Measurements from ENCODE around the gene LCE1A.

Gene LCE1A

DNA sequence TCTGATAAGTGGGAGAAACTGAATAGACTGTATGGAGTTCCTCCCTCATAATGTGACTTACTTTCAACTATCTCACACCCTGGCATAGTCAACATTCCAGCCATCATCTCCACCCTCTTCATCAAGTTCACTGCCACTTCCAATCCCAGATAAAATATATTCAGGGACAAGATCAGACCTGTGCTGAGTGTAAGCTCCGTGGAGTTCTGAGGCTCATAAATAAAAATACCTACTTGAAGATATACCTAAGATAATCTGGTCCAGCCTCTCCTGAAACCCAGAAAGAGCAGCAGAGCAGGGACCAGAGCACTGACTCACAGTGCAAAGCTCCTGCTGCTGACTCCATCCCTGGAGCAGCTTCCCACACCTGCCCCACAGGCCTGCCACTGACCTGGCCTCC, 30.8 kb downstream of the LCE1A start:
- 33% methylated on average over 1 of the region's 1 CpG for WGBS
- Histone ChIP-seq H2BK120ac (ENCODE audit: low read depth, low read length) (no peak overlapping the region), H3K4ac (ENCODE audit: low read depth in 1 of 2, low read length in 2 of 2) (no peak overlapping the region), H2AK5ac (ENCODE audit: low read length, severe bottlenecking) (no peak overlapping the region), H3K36me3 (ENCODE audit: control insufficient read depth in 1 of 2, insufficient read depth in 2 of 2, low read depth in 1 of 2, low read length in 2 of 2) (no peaks in the 10 kb centered on the region), H3K4me3 (ENCODE audit: insufficient read depth in 1 of 2, low read depth in 1 of 2, low read length in 2 of 2) (no peak overlapping the region), H2BK12ac (ENCODE audit: low read length in 2 of 2) (no peak overlapping the region), H3K4me2 (ENCODE audit: low read length, poor library complexity, severe bottlenecking) (no peak overlapping the region), H3K9me3 (ENCODE audit: control insufficient read depth, low read length) (no peaks in the 10 kb centered on the region), H4K91ac (ENCODE audit: low read length) (no peak overlapping the region), H2AFZ (ENCODE audit: low read depth, low read length) (no peak overlapping the region), H3K4me1 (ENCODE audit: control insufficient read depth, insufficient read depth, low read depth, low read length) (no peaks in the 10 kb centered on the region), H4K8ac (ENCODE audit: low read length) (no peak overlapping the region), H2BK15ac (ENCODE audit: low read depth, poor library complexity, severe bottlenecking) (no peak overlapping the region), H3K27ac (ENCODE audit: low read length, poor library complexity, severe bottlenecking) (no peak overlapping the region), H3K14ac (ENCODE audit: low read length in 2 of 2) (no peak overlapping the region), H3K27me3 (ENCODE audit: control insufficient read depth in 1 of 2, insufficient read depth in 1 of 2, low read length in 2 of 2) (peaks cover 0 to 5% of the 10 kb centered on the region in 2 experiments), H3K79me1 (replicated peaks; ENCODE audit: low read length, poor library complexity, severe bottlenecking) (no peaks in the 10 kb centered on the region), H3K23ac (ENCODE audit: low read length in 2 of 2) (no peak overlapping the region), H2BK5ac (ENCODE audit: low read depth, low read length, poor library complexity, severe bottlenecking) (no peak overlapping the region), H3K18ac (ENCODE audit: low read depth in 1 of 2, low read length in 2 of 2) (no peak overlapping the region), H3K9ac (ENCODE audit: low read length) (no peak overlapping the region)
- no peak for DNase-seq

GRCh38 chr1:152859696-152860095, 32.4 kb downstream of the LCE1A start, which contains the start of gene LCE7A:
Gene LCE7A, plus strand, starts transcription at chr1:152859996. Its CDS starts 702 bp downstream, at chr1:152860698.
- no peak for DNase-seq
- WGBS, result 45% methylated on average over 3 of the region's 3 CpGs

GRCh38 chr1:152860129-152860528, 32.9 kb downstream of the LCE1A start:
- H3K4me1 ChIP-seq (ENCODE audit: control insufficient read depth, insufficient read depth, low read depth, low read length), result no peaks in the 10 kb centered on the region
- no peak overlapping the region for H3K9ac ChIP-seq (ENCODE audit: low read length)
- H2BK15ac ChIP-seq (ENCODE audit: low read depth, poor library complexity, severe bottlenecking), result no peak overlapping the region
- H2BK120ac ChIP-seq (ENCODE audit: low read depth, low read length), result no peak overlapping the region
- no peak overlapping the region for H3K4ac ChIP-seq (ENCODE audit: low read depth in 1 of 2, low read length in 2 of 2)
- H2BK12ac ChIP-seq (ENCODE audit: low read length in 2 of 2), result no peak overlapping the region
- DNase-seq, result no peak
- no peak overlapping the region for H2AK5ac ChIP-seq (ENCODE audit: low read length, severe bottlenecking)
- no peak overlapping the region for H2AFZ ChIP-seq (ENCODE audit: low read depth, low read length)
- H3K27me3 ChIP-seq (ENCODE audit: control insufficient read depth in 1 of 2, insufficient read depth in 1 of 2, low read length in 2 of 2), result peaks cover 0 to 5% of the 10 kb centered on the region in 2 experiments
- H3K79me1 ChIP-seq (replicated peaks; ENCODE audit: low read length, poor library complexity, severe bottlenecking), result no peaks in the 10 kb centered on the region
- no peaks in the 10 kb centered on the region for H3K9me3 ChIP-seq (ENCODE audit: control insufficient read depth, low read length)
- WGBS, result 37% methylated on average over 3 of the region's 3 CpGs
- H3K4me2 ChIP-seq (ENCODE audit: low read length, poor library complexity, severe bottlenecking), result no peak overlapping the region
- no peak overlapping the region for H4K91ac ChIP-seq (ENCODE audit: low read length)
- H4K8ac ChIP-seq (ENCODE audit: low read length), result no peak overlapping the region
- H3K23ac ChIP-seq (ENCODE audit: low read length in 2 of 2), result no peak overlapping the region
- no peak overlapping the region for H3K27ac ChIP-seq (ENCODE audit: low read length, poor library complexity, severe bottlenecking)
- H3K14ac ChIP-seq (ENCODE audit: low read length in 2 of 2), result no peak overlapping the region
- no peak overlapping the region for H2BK5ac ChIP-seq (ENCODE audit: low read depth, low read length, poor library complexity, severe bottlenecking)
- H3K18ac ChIP-seq (ENCODE audit: low read depth in 1 of 2, low read length in 2 of 2), result no peak overlapping the region
- H3K4me3 ChIP-seq (ENCODE audit: insufficient read depth in 1 of 2, low read depth in 1 of 2, low read length in 2 of 2), result no peak overlapping the region
- H3K36me3 ChIP-seq (ENCODE audit: control insufficient read depth in 1 of 2, insufficient read depth in 2 of 2, low read depth in 1 of 2, low read length in 2 of 2), result no peaks in the 10 kb centered on the region

More at GRCh38 chr1:152859696-152860095, 32.4 kb downstream of the LCE1A start, which contains the start of gene LCE7A:
- Histone ChIP-seq H3K4me1 (ENCODE audit: control insufficient read depth, insufficient read depth, low read depth, low read length) (no peaks in the 10 kb centered on the region), H3K4me2 (ENCODE audit: low read length, poor library complexity, severe bottlenecking) (no peak within 1 kb of the TSS), H3K27me3 (ENCODE audit: control insufficient read depth in 1 of 2, insufficient read depth in 1 of 2, low read length in 2 of 2) (peaks cover 0 to 5% of the 10 kb centered on the region in 2 experiments), H3K23ac (ENCODE audit: low read length in 2 of 2) (no peak within 1 kb of the TSS), H3K9ac (ENCODE audit: low read length) (no peak within 1 kb of the TSS), H2BK120ac (ENCODE audit: low read depth, low read length) (no peak within 1 kb of the TSS), H4K91ac (ENCODE audit: low read length) (no peak within 1 kb of the TSS), H3K14ac (ENCODE audit: low read length in 2 of 2) (no peak within 1 kb of the TSS), H2BK5ac (ENCODE audit: low read depth, low read length, poor library complexity, severe bottlenecking) (no peak within 1 kb of the TSS), H2BK12ac (ENCODE audit: low read length in 2 of 2) (no peak within 1 kb of the TSS), H3K79me1 (replicated peaks; ENCODE audit: low read length, poor library complexity, severe bottlenecking) (no peaks in the 10 kb centered on the region), H3K9me3 (ENCODE audit: control insufficient read depth, low read length) (no peaks in the 10 kb centered on the region), H3K4me3 (ENCODE audit: insufficient read depth in 1 of 2, low read depth in 1 of 2, low read length in 2 of 2) (no peak within 1 kb of the TSS), H2AK5ac (ENCODE audit: low read length, severe bottlenecking) (no peak within 1 kb of the TSS), H3K18ac (ENCODE audit: low read depth in 1 of 2, low read length in 2 of 2) (no peak within 1 kb of the TSS), H3K27ac (ENCODE audit: low read length, poor library complexity, severe bottlenecking) (no peak within 1 kb of the TSS), H3K4ac (ENCODE audit: low read depth in 1 of 2, low read length in 2 of 2) (no peak within 1 kb of the TSS), H2AFZ (ENCODE audit: low read depth, low read length) (no peak within 1 kb of the TSS), H2BK15ac (ENCODE audit: low read depth, poor library complexity, severe bottlenecking) (no peak within 1 kb of the TSS), H3K36me3 (ENCODE audit: control insufficient read depth in 1 of 2, insufficient read depth in 2 of 2, low read depth in 1 of 2, low read length in 2 of 2) (no peaks in the 10 kb centered on the region), H4K8ac (ENCODE audit: low read length) (no peak within 1 kb of the TSS)

DNA sequence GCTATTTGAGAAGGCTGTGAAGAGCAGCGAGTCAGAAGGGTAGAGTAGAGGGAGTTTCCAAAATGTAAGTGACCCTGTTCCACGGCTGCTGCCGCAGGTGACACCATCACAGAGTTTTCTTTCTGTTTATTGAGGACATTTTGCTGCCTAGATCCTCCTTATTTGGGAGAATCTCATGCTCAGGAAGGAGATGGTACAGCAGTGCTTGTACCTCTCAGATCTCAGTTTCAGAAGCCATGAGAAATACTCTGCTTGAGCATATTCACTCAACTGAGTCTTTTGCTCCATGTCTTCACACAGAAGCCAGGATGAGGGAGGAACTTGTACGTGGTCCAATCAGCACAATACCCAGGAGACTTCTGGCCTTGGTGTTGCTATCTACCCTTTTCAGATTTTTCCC, 34.1 kb downstream of the LCE1A start:
- WGBS, result 48% methylated on average over 4 of the region's 4 CpGs

More for the DNA sequence above, 34.1 kb downstream of the LCE1A start:
- Histone ChIP-seq H2BK5ac (ENCODE audit: low read depth, low read length, poor library complexity, severe bottlenecking) (no peak overlapping the region), H2BK12ac (ENCODE audit: low read length in 2 of 2) (no peak overlapping the region), H3K23ac (ENCODE audit: low read length in 2 of 2) (no peak overlapping the region), H3K18ac (ENCODE audit: low read depth in 1 of 2, low read length in 2 of 2) (no peak overlapping the region), H3K9me3 (ENCODE audit: control insufficient read depth, low read length) (no peaks in the 10 kb centered on the region), H3K4me3 (ENCODE audit: insufficient read depth in 1 of 2, low read depth in 1 of 2, low read length in 2 of 2) (no peak overlapping the region), H2AK5ac (ENCODE audit: low read length, severe bottlenecking) (no peak overlapping the region), H3K27ac (ENCODE audit: low read length, poor library complexity, severe bottlenecking) (no peak overlapping the region), H3K4me1 (ENCODE audit: control insufficient read depth, insufficient read depth, low read depth, low read length) (no peaks in the 10 kb centered on the region), H2BK120ac (ENCODE audit: low read depth, low read length) (no peak overlapping the region), H3K27me3 (ENCODE audit: control insufficient read depth in 1 of 2, insufficient read depth in 1 of 2, low read length in 2 of 2) (peaks cover 0 to 5% of the 10 kb centered on the region in 2 experiments), H4K8ac (ENCODE audit: low read length) (no peak overlapping the region), H3K4me2 (ENCODE audit: low read length, poor library complexity, severe bottlenecking) (no peak overlapping the region), H3K14ac (ENCODE audit: low read length in 2 of 2) (no peak overlapping the region), H4K91ac (ENCODE audit: low read length) (no peak overlapping the region), H3K36me3 (ENCODE audit: control insufficient read depth in 1 of 2, insufficient read depth in 2 of 2, low read depth in 1 of 2, low read length in 2 of 2) (no peaks in the 10 kb centered on the region), H2AFZ (ENCODE audit: low read depth, low read length) (no peak overlapping the region), H3K4ac (ENCODE audit: low read depth in 1 of 2, low read length in 2 of 2) (no peak overlapping the region), H3K9ac (ENCODE audit: low read length) (no peak overlapping the region), H2BK15ac (ENCODE audit: low read depth, poor library complexity, severe bottlenecking) (no peak overlapping the region), H3K79me1 (replicated peaks; ENCODE audit: low read length, poor library complexity, severe bottlenecking) (no peaks in the 10 kb centered on the region)
- no peak for DNase-seq

Measured in mesenchymal stem cell (in vitro differentiated cells and primary cell).